Thyroid gland (tissue), 4 donors: Measurements from ENCODE around the gene SASH1. TPM values are rescaled to one million over a fixed set of nuclear protein-coding genes. Genes with fewer than 3 reads are reported as not detected.
"Not testable (repeated sequence)": the region's sequence is repeated elsewhere in the genome, so short reads cannot be mapped to it uniquely, and the experiment has no call there.

ENCODE experiments used
- DNase-seq, 2 donors: peaks; one replicate each; pipeline ENCODE4 v3.0.0-alpha.2; 2019
- H3K27ac ChIP-seq, 3 donors: fragments of 200-600 bp; sonication (generic); 1 replicate in 2 of 3; 2 replicates in 1 of 3; pipeline ENCODE4 v1.5.1; 2016 to 2019; ENCODE audit warnings: mild to moderate bottlenecking in 1 of 3, moderate library complexity in 1 of 3
- H3K27me3 ChIP-seq: fragments of 200-600 bp; sonication (generic); one replicate; pipeline ENCODE4 v1.5.1; 2019
- H3K36me3 ChIP-seq, 2 donors: fragments of 200-600 bp; sonication (generic); one replicate each; pipeline ENCODE4 v1.5.1; 2016 to 2019
- H3K4me1 ChIP-seq, 2 donors: fragments of 200-600 bp; sonication (generic); one replicate each; pipeline ENCODE4 v1.5.1; 2017 to 2019
- H3K4me3 ChIP-seq, 3 donors: fragments of 200-600 bp; sonication (generic); replicated peaks in 1 of 3; 1 replicate in 2 of 3; 2 replicates in 1 of 3; pipeline ENCODE4 v1.5.1; 2016; ENCODE audit warnings: mild to moderate bottlenecking in 1 of 3
- H3K9me3 ChIP-seq: fragments of 200-600 bp; sonication (generic); one replicate; pipeline ENCODE4 v1.5.1; 2017
- POLR2A ChIP-seq, 2 donors: fragments of 450-650 bp; IDR thresholded peaks; one replicate each; pipeline ENCODE4 v1.6.1; 2017; ENCODE audit warnings: antibody characterized with exemption in 2 of 2, mild to moderate bottlenecking in 2 of 2, moderate library complexity in 1 of 2
- WGBS, 2 donors: methylation state at CpG; one replicate each; pipeline ENCODE4 v1.1.5; 2017; 5-methylcytosine and 5-hydroxymethylcytosine counted together
- intact Hi-C: fragments of 100-400 bp; cut with DNase I; formaldehyde crosslinking; loops from one replicate; pipeline ENCODE4 v1.15.1; 2023
- total RNA-seq, 4 donors: library from RNA; depleted of rRNA; stranded (reverse); fragments of >200 nt; gene quantifications; one replicate each; pipeline ENCODE4 v1.2.3, GENCODE V29; 2016
- TF ChIP-seq, protein P1 (sequence below), 6 experiments: fragments of 200-600 bp in 3 of 6; fragments of 450-650 bp in 3 of 6; sonication (generic) in 3 of 6; IDR thresholded peaks; one replicate each; pipeline ENCODE4 v1.5.1; 2016 to 2019; ENCODE audit warnings: antibody characterized with exemption in 6 of 6, mild to moderate bottlenecking in 2 of 6, inconsistent platforms in 1 of 6, moderate library complexity in 1 of 6

Gene SASH1
- total RNA-seq, 4 donors from 2014 or later, result 154 to 235 (median 190) TPM

- H3K36me3 ChIP-seq, result no peaks in the 10 kb centered on the region
- TF ChIP-seq POLR2A (IDR thresholded peaks at IDR 0.05), result no peak
- TF ChIP-seq, protein P1, sequence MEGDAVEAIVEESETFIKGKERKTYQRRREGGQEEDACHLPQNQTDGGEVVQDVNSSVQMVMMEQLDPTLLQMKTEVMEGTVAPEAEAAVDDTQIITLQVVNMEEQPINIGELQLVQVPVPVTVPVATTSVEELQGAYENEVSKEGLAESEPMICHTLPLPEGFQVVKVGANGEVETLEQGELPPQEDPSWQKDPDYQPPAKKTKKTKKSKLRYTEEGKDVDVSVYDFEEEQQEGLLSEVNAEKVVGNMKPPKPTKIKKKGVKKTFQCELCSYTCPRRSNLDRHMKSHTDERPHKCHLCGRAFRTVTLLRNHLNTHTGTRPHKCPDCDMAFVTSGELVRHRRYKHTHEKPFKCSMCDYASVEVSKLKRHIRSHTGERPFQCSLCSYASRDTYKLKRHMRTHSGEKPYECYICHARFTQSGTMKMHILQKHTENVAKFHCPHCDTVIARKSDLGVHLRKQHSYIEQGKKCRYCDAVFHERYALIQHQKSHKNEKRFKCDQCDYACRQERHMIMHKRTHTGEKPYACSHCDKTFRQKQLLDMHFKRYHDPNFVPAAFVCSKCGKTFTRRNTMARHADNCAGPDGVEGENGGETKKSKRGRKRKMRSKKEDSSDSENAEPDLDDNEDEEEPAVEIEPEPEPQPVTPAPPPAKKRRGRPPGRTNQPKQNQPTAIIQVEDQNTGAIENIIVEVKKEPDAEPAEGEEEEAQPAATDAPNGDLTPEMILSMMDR (IDR thresholded peaks at IDR 0.05), result no peak
- peaks cover 37 to 42% of the 10 kb centered on the region in 2 donors for H3K4me1 ChIP-seq
- intact Hi-C loops, result no loop called here
- H3K9me3 ChIP-seq, result no peaks in the 10 kb centered on the region
- DNase-seq, result no peak
- no peaks in the 10 kb centered on the region for H3K27me3 ChIP-seq
- no peak overlapping the region for H3K4me3 ChIP-seq
- 84 to 94% methylated on average over 11 of the region's 11 CpGs for WGBS, 2 donors
- H3K27ac ChIP-seq, result peak overlapping the region in 1 of 3 donors; percentile 36
These were observed 37.5 kb downstream of the SASH1 start for GRCh38 chr6:148379966-148380713.

DNA sequence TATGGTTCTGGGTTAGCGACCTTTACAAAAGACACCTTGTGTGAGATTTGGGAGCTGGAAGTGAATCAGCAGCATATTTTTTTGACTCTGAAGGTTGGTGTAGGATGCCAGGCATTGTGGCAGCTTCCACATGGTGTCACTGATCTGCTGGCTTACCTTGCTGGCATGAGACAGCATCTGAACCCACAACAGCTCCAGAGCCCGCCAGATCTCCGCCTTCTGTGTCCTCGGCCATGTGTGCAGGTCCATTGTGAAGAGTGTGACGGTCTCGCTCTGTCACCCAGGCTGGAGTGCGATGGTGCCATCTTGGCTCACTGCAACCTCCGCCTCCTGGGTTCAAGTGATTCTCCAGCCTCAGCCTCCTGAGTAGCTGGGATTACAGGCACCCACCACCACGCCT is 39.4 kb downstream of the SASH1 start:
- Histone ChIP-seq H3K4me1 (peaks cover 37 to 40% of the 10 kb centered on the region in 2 donors), H3K27ac (peak overlapping the region in 2 of 3 donors; percentile 30 to 47)
- H3K27me3 ChIP-seq, H3K4me3 ChIP-seq, H3K36me3 ChIP-seq, DNase-seq, H3K9me3 ChIP-seq, intact Hi-C loops: not testable (repeated sequence)
- 94 to 95% methylated on average over 6 to 7 of the region's 9 CpGs for WGBS, 2 donors

DNA sequence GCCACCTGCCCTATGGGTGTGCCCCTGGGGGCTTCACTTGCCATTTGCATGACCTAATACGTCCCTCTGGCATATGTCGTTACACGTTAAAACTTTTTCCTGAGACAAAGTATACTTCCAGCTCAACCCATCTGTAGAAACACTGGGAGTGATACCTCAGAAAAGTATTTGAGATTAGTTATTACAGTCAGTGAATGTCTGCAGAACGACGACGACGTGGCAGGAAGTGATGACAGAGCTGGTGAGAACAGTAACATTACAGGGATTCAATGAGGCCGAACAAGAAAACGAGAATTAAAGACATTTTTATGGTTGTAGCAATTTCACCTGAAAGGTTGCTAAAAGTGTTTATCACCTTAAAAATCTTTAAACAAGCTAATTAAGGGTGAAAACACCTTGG is 40.2 kb downstream of the SASH1 start:
- intact Hi-C loops, result no loop called here
- no peak for DNase-seq
- Histone ChIP-seq H3K36me3 (no peaks in the 10 kb centered on the region), H3K27ac (peak overlapping the region in 1 of 3 donors; percentile 11), H3K4me3 (no peak overlapping the region), H3K4me1 (peaks cover 31 to 39% of the 10 kb centered on the region in 2 donors), H3K27me3 (no peaks in the 10 kb centered on the region), H3K9me3 (no peaks in the 10 kb centered on the region)
- WGBS, 2 donors, result 80 to 87% methylated on average over 9 of the region's 9 CpGs
- TF ChIP-seq, protein P1 (IDR thresholded peaks at IDR 0.05), result no peak
- no peak for TF ChIP-seq POLR2A (IDR thresholded peaks at IDR 0.05)

- H3K9me3 ChIP-seq, result no peaks in the 10 kb centered on the region
- WGBS, 2 donors, result 79% methylated on average over 10 of the region's 10 CpGs
- peaks cover 31 to 39% of the 10 kb centered on the region in 2 donors for H3K4me1 ChIP-seq
- no peak overlapping the region for H3K4me3 ChIP-seq
- peak overlapping the region in 1 of 3 donors; percentile 11 for H3K27ac ChIP-seq
- no peak for DNase-seq
- intact Hi-C loops, result no loop called here
- H3K36me3 ChIP-seq, result no peaks in the 10 kb centered on the region
- TF ChIP-seq, protein P1 (IDR thresholded peaks at IDR 0.05), result no peak
- TF ChIP-seq POLR2A (IDR thresholded peaks at IDR 0.05), result no peak
- H3K27me3 ChIP-seq, result no peaks in the 10 kb centered on the region
These were observed 41.2 kb downstream of the SASH1 start for GRCh38 chr6:148383658-148384368.

- Histone ChIP-seq H3K9me3 (no peaks in the 10 kb centered on the region), H3K4me3 (no peak overlapping the region), H3K4me1 (peaks cover 30 to 48% of the 10 kb centered on the region in 2 donors), H3K36me3 (no peaks in the 10 kb centered on the region), H3K27me3 (no peaks in the 10 kb centered on the region), H3K27ac (peak overlapping the region in 1 of 3 donors; percentile 29)
- TF ChIP-seq, protein P1 (IDR thresholded peaks at IDR 0.05), result no peak
- TF ChIP-seq POLR2A (IDR thresholded peaks at IDR 0.05), result no peak
- no peak for DNase-seq
- intact Hi-C loops, result no loop called here
- 69 to 72% methylated on average over 2 of the region's 2 CpGs for WGBS, 2 donors
These were observed 42.7 kb downstream of the SASH1 start for GRCh38 chr6:148385379-148385778.
